Uterus (tissue), 4 donors: Measurements from ENCODE around the gene TYW3. TPM values are rescaled to one million over a fixed set of nuclear protein-coding genes. Genes with fewer than 3 reads are reported as not detected.

Source experiments
- DNase-seq, 2 donors: peaks; one replicate each; pipeline ENCODE4 v3.0.0-alpha.2; 2019 to 2020
- H3K27ac ChIP-seq, 2 donors: fragments of 200-600 bp; sonication (generic); 1 replicate in 1 of 2; 2 replicates in 1 of 2; pipeline ENCODE4 v1.5.1; 2016 to 2018
- H3K27me3 ChIP-seq, 2 donors: fragments of 200-600 bp; sonication (generic); one replicate each; pipeline ENCODE4 v1.5.1; 2018 to 2019; ENCODE audit warnings: control low read depth in 1 of 2
- H3K36me3 ChIP-seq, 2 donors: fragments of 200-600 bp; sonication (generic); one replicate each; pipeline ENCODE4 v1.5.1; 2019; ENCODE audit warnings: control low read depth in 1 of 2
- H3K4me1 ChIP-seq, 2 donors: fragments of 200-600 bp; sonication (generic); one replicate each; pipeline ENCODE4 v1.5.1; 2018 to 2019; ENCODE audit warnings: control low read depth in 1 of 2
- H3K4me3 ChIP-seq, 2 donors: fragments of 200-600 bp; sonication (generic); 1 replicate in 1 of 2; 2 replicates in 1 of 2; pipeline ENCODE4 v1.5.1; 2018 to 2019; ENCODE audit warnings: mild to moderate bottlenecking in 1 of 2
- H3K9me3 ChIP-seq, 2 donors: fragments of 200-600 bp; sonication (generic); one replicate each; pipeline ENCODE4 v1.5.1; 2019; ENCODE audit warnings: control low read depth in 1 of 2
- POLR2A ChIP-seq, 2 donors: fragments of 450-650 bp; IDR thresholded peaks; one replicate each; pipeline ENCODE4 v1.6.1; 2016; ENCODE audit warnings: antibody characterized with exemption in 2 of 2, mild to moderate bottlenecking in 1 of 2, moderate library complexity in 1 of 2
- intact Hi-C: fragments of 100-400 bp; cut with DNase I; formaldehyde crosslinking; loops from one replicate; pipeline ENCODE4 v1.15.1; 2023; ENCODE audit warnings: low total_unique reads
- total RNA-seq, 4 donors: library from RNA; depleted of rRNA in 3 of 4; stranded (reverse); fragments of >200 nt in 3 of 4; gene quantifications; one replicate each; pipeline versions ENCODE4 v1.1.0 to v1.2.4, GENCODE V29; 2014 to 2023
- TF ChIP-seq, protein P1 (sequence below), 4 experiments: fragments of 200-600 bp in 2 of 4; fragments of 450-650 bp in 2 of 4; sonication (generic) in 2 of 4; IDR thresholded peaks; one replicate each; pipeline ENCODE4 v1.5.1; 2016 to 2019; ENCODE audit warnings: antibody characterized with exemption in 4 of 4, mild to moderate bottlenecking in 2 of 4, moderate library complexity in 1 of 4
- donor health status: DM: yes; HTN: yes; CAD: no.

The TYW3 gene
- total RNA-seq, 4 donors from 2014 or later, result 18.8 to 26.7 (median 24.6) TPM

DNA sequence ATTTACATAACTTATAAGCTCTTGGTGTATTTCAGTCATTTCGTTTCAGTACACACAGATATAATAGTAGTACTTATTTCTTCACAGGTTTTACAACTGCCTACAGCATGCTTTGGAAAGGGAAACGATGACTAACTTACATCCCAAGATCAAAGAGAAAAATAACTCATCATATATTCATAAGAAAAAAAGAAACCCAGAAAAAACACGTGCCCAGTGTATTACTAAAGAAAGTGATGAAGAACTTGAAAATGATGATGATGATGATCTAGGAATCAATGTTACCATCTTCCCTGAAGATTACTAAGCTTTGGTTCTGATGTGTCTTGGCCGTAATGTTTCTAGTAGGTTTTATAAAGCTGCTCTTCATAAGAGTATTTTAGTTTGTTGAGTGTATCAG lies 30.9 kb downstream of the TYW3 start:
- Histone ChIP-seq H3K9me3 (no peaks in the 10 kb centered on the region), H3K36me3 (no peaks in the 10 kb centered on the region), H3K27ac (no peak overlapping the region), H3K27me3 (no peaks in the 10 kb centered on the region), H3K4me1 (no peaks in the 10 kb centered on the region), H3K4me3 (no peak overlapping the region)
- intact Hi-C loops, result no loop called here
- no peak for DNase-seq
- TF ChIP-seq, protein P1, sequence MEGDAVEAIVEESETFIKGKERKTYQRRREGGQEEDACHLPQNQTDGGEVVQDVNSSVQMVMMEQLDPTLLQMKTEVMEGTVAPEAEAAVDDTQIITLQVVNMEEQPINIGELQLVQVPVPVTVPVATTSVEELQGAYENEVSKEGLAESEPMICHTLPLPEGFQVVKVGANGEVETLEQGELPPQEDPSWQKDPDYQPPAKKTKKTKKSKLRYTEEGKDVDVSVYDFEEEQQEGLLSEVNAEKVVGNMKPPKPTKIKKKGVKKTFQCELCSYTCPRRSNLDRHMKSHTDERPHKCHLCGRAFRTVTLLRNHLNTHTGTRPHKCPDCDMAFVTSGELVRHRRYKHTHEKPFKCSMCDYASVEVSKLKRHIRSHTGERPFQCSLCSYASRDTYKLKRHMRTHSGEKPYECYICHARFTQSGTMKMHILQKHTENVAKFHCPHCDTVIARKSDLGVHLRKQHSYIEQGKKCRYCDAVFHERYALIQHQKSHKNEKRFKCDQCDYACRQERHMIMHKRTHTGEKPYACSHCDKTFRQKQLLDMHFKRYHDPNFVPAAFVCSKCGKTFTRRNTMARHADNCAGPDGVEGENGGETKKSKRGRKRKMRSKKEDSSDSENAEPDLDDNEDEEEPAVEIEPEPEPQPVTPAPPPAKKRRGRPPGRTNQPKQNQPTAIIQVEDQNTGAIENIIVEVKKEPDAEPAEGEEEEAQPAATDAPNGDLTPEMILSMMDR (IDR thresholded peaks at IDR 0.05), result no peak
- no peak for TF ChIP-seq POLR2A (IDR thresholded peaks at IDR 0.05)

DNA sequence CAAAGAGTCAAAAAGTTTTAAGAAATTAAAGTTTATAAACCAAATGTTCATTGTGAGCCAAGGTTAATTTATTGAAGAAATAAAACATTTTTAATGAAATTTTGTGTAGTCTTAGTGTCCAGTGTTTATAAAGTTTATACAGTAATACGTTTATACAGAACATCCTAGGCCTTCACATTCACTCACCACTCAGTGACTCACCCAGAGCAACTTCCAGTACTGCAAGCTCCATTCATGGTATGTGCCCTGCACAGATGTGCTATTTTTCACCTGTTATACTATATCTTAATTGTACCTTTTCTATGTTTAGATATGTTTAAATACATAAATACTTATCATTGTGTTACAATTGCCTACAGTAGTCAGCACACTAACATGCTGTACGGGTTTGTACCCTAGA lies 33.6 kb downstream of the TYW3 start:
- DNase-seq, result no peak
- no peak for TF ChIP-seq POLR2A (IDR thresholded peaks at IDR 0.05)
- TF ChIP-seq, protein P1 (IDR thresholded peaks at IDR 0.05), result no peak
- no peaks in the 10 kb centered on the region for H3K36me3 ChIP-seq
- H3K27ac ChIP-seq, result no peak overlapping the region
- H3K9me3 ChIP-seq, result no peaks in the 10 kb centered on the region
- intact Hi-C loops, result no loop called here
- no peak overlapping the region for H3K4me3 ChIP-seq
- no peaks in the 10 kb centered on the region for H3K4me1 ChIP-seq
- H3K27me3 ChIP-seq, result no peaks in the 10 kb centered on the region

- H3K27me3 ChIP-seq, result no peaks in the 10 kb centered on the region
- intact Hi-C loops, result no loop called here
Observed at GRCh38 chr1:74767490-74767889, 34.5 kb downstream of the TYW3 start.

GRCh38 chr1:74771913-74772515 lies 39.1 kb downstream of the TYW3 start:
- H3K9me3 ChIP-seq, result no peaks in the 10 kb centered on the region
- H3K36me3 ChIP-seq, result no peaks in the 10 kb centered on the region
- no peak overlapping the region for H3K27ac ChIP-seq
- DNase-seq, result no peak
- intact Hi-C loops, result no loop called here
- TF ChIP-seq, protein P1 (IDR thresholded peaks at IDR 0.05), result peak; percentile 41 to 52 (median 51)
- TF ChIP-seq POLR2A (IDR thresholded peaks at IDR 0.05), result no peak
- no peak overlapping the region for H3K4me3 ChIP-seq
- H3K4me1 ChIP-seq, result no peaks in the 10 kb centered on the region
- peaks cover 0 to 4% of the 10 kb centered on the region in 2 donors for H3K27me3 ChIP-seq

More at GRCh38 chr1:74767490-74767889, 34.5 kb downstream of the TYW3 start:
- Histone ChIP-seq H3K4me3 (no peak overlapping the region), H3K36me3 (no peaks in the 10 kb centered on the region), H3K9me3 (no peaks in the 10 kb centered on the region), H3K27ac (no peak overlapping the region), H3K4me1 (no peaks in the 10 kb centered on the region)
- TF ChIP-seq, protein P1 (IDR thresholded peaks at IDR 0.05), result no peak
- TF ChIP-seq POLR2A (IDR thresholded peaks at IDR 0.05), result no peak
- DNase-seq, result no peak

- DNase-seq, result no peak
- no peak overlapping the region for H3K27ac ChIP-seq
- intact Hi-C loops, result no loop called here
- H3K36me3 ChIP-seq, result no peaks in the 10 kb centered on the region
- no peak overlapping the region for H3K4me3 ChIP-seq
- H3K27me3 ChIP-seq, result peaks cover 0 to 4% of the 10 kb centered on the region in 2 donors
- TF ChIP-seq, protein P1 (IDR thresholded peaks at IDR 0.05), result no peak
- no peak for TF ChIP-seq POLR2A (IDR thresholded peaks at IDR 0.05)
- no peaks in the 10 kb centered on the region for H3K4me1 ChIP-seq
- no peaks in the 10 kb centered on the region for H3K9me3 ChIP-seq
Observed at GRCh38 chr1:74772945-74773344, 40.0 kb downstream of the TYW3 start.
